PFSK-1 (cell line): Measurements from ENCODE around the gene CPA1.

Experiments used
- FOXP2 ChIP-seq: optimal IDR thresholded peaks from 2 replicates; pipeline ENCODE3; 2011; ENCODE audit warnings: borderline replicate concordance, control low read depth, inconsistent platforms; ENCODE audit not compliant: insufficient read depth; ENCODE audit errors: extremely low read length, extremely low read depth
- POLR2AphosphoS5 ChIP-seq: IDR thresholded peaks from 2 replicates; pipeline ENCODE4 v1.6.1; 2012; ENCODE audit warnings: low read depth, mild to moderate bottlenecking, control low read depth, low read length, moderate library complexity
- REST ChIP-seq, 2 experiments: IDR thresholded peaks; 2 replicates each; pipeline versions ENCODE4 v1.6.1 to v1.8.0; 2011 to 2012; ENCODE audit warnings: low read depth in 2 of 2, low read length in 2 of 2, control low read depth in 1 of 2, inconsistent platforms in 1 of 2, mild to moderate bottlenecking in 1 of 2, moderate library complexity in 1 of 2; ENCODE audit not compliant: insufficient read depth in 1 of 2
- SIN3A ChIP-seq: IDR thresholded peaks from 2 replicates; pipeline ENCODE4 v1.6.1; 2012; ENCODE audit warnings: mild to moderate bottlenecking, low read length, moderate library complexity, borderline replicate concordance; ENCODE audit not compliant: insufficient read depth
- TAF1 ChIP-seq: IDR thresholded peaks from 2 replicates; pipeline ENCODE4 v1.6.1; 2012; ENCODE audit warnings: low read length, control low read depth, borderline replicate concordance; ENCODE audit not compliant: insufficient read depth

CPA1 gene

GRCh38 chr7:130380861-130381455 lies 664 bp downstream of the CPA1 start:
- TF ChIP-seq REST (IDR thresholded peaks at IDR 0.05; ENCODE audit: insufficient read depth in 1 of 2, low read depth in 2 of 2, low read length in 2 of 2), result no peak
- no peak for TF ChIP-seq SIN3A
- TF ChIP-seq TAF1, result no peak
- no peak for TF ChIP-seq POLR2AphosphoS5
- no peak for TF ChIP-seq FOXP2

GRCh38 chr7:130381468-130382312 lies 1.4 kb downstream of the CPA1 start:
- no peak for TF ChIP-seq SIN3A
- TF ChIP-seq REST (IDR thresholded peaks at IDR 0.05; ENCODE audit: insufficient read depth in 1 of 2, low read depth in 2 of 2, low read length in 2 of 2), result no peak
- no peak for TF ChIP-seq TAF1
- TF ChIP-seq POLR2AphosphoS5, result no peak
- no peak for TF ChIP-seq FOXP2

GRCh38 chr7:130383187-130383980 lies 3.1 kb downstream of the CPA1 start:
- TF ChIP-seq FOXP2 (no peak), TAF1 (no peak), POLR2AphosphoS5 (no peak), REST (IDR thresholded peaks at IDR 0.05; ENCODE audit: insufficient read depth in 1 of 2, low read depth in 2 of 2, low read length in 2 of 2) (no peak), SIN3A (no peak)

- TF ChIP-seq TAF1 (no peak), REST (IDR thresholded peaks at IDR 0.05; ENCODE audit: insufficient read depth in 1 of 2, low read depth in 2 of 2, low read length in 2 of 2) (no peak), SIN3A (no peak), POLR2AphosphoS5 (no peak), FOXP2 (no peak)
These were observed 4.1 kb downstream of the CPA1 start for GRCh38 chr7:130384371-130384801.
